ENCODE data around the gene SLC16A3. TPM values are rescaled to one million over a fixed set of nuclear protein-coding genes. Genes with fewer than 3 reads are reported as not detected.

The SLC16A3 gene
- total RNA-seq, 1 donor from 2014 or later, result 1.5 TPM

GRCh38 chr17:82239926-82240505 is 11.2 kb downstream of the SLC16A3 start:
- no peaks in the 10 kb centered on the region for H3K27me3 Mint-ChIP-seq (ENCODE audit: low read depth)
- peaks cover 8% of the 10 kb centered on the region for H3K36me3 Mint-ChIP-seq (ENCODE audit: low read depth)
- no peaks in the 10 kb centered on the region for H3K4me1 Mint-ChIP-seq
- no peak overlapping the region for H3K27ac Mint-ChIP-seq (ENCODE audit: unreplicated experiment)
- no peak for TF ChIP-seq CTCF (conservative IDR thresholded peaks at IDR 0.05)
- no peak overlapping the region for H3K4me3 Mint-ChIP-seq
- no peaks in the 10 kb centered on the region for H3K9me3 Mint-ChIP-seq
- DNase-seq (ENCODE audit: low read depth, low spot score), result no peak

GRCh38 chr17:82240506-82241182 is 11.8 kb downstream of the SLC16A3 start:
- no peaks in the 10 kb centered on the region for H3K9me3 Mint-ChIP-seq
- no peaks in the 10 kb centered on the region for H3K27me3 Mint-ChIP-seq (ENCODE audit: low read depth)
- H3K4me3 Mint-ChIP-seq, result no peak overlapping the region
- TF ChIP-seq CTCF (conservative IDR thresholded peaks at IDR 0.05), result no peak
- no peaks in the 10 kb centered on the region for H3K4me1 Mint-ChIP-seq
- peak overlapping the region; percentile 67 for H3K27ac Mint-ChIP-seq (ENCODE audit: unreplicated experiment)
- H3K36me3 Mint-ChIP-seq (ENCODE audit: low read depth), result peaks cover 8% of the 10 kb centered on the region
- DNase-seq (ENCODE audit: low read depth, low spot score), result no peak

- Mint-ChIP-seq H3K4me1 (no peaks in the 10 kb centered on the region), H3K4me3 (no peak overlapping the region), H3K27me3 (ENCODE audit: low read depth) (no peaks in the 10 kb centered on the region), H3K9me3 (no peaks in the 10 kb centered on the region), H3K27ac (ENCODE audit: unreplicated experiment) (no peak overlapping the region), H3K36me3 (ENCODE audit: low read depth) (peaks cover 8% of the 10 kb centered on the region)
- no peak for TF ChIP-seq CTCF (conservative IDR thresholded peaks at IDR 0.05)
- DNase-seq (ENCODE audit: low read depth, low spot score), result no peak
These were observed 12.5 kb downstream of the SLC16A3 start for GRCh38 chr17:82241183-82241925.

- DNase-seq (ENCODE audit: low read depth, low spot score), result no peak
- no peak for TF ChIP-seq CTCF (conservative IDR thresholded peaks at IDR 0.05)
- Mint-ChIP-seq H3K4me3 (peak overlapping the region; percentile 8), H3K27ac (ENCODE audit: unreplicated experiment) (no peak overlapping the region), H3K4me1 (no peaks in the 10 kb centered on the region), H3K27me3 (ENCODE audit: low read depth) (no peaks in the 10 kb centered on the region), H3K36me3 (ENCODE audit: low read depth) (peaks cover 8% of the 10 kb centered on the region), H3K9me3 (no peaks in the 10 kb centered on the region)
These were observed 13.3 kb downstream of the SLC16A3 start for GRCh38 chr17:82241926-82242697.

GRCh38 chr17:82242698-82242976 is 13.8 kb downstream of the SLC16A3 start:
- no peak for TF ChIP-seq CTCF (conservative IDR thresholded peaks at IDR 0.05)
- peak overlapping the region; percentile 8 for H3K4me3 Mint-ChIP-seq
- H3K4me1 Mint-ChIP-seq, result no peaks in the 10 kb centered on the region
- H3K9me3 Mint-ChIP-seq, result no peaks in the 10 kb centered on the region
- H3K27ac Mint-ChIP-seq (ENCODE audit: unreplicated experiment), result no peak overlapping the region
- no peaks in the 10 kb centered on the region for H3K27me3 Mint-ChIP-seq (ENCODE audit: low read depth)
- peaks cover 8% of the 10 kb centered on the region for H3K36me3 Mint-ChIP-seq (ENCODE audit: low read depth)
- DNase-seq (ENCODE audit: low read depth, low spot score), result no peak

Measured in neural crest cell (in vitro differentiated cells).